NB4 (cell line): Measurements from ENCODE around the gene FAM222A.

ENCODE experiments used
- DNase-seq: peaks from one replicate; pipeline ENCODE4 v3.0.0; 2010; ENCODE audit warnings: low read depth
- H3K4me3 ChIP-seq: one replicate; pipeline ENCODE4 v1.5.1; 2011; ENCODE audit warnings: mild to moderate bottlenecking, low read depth, low read length, moderate library complexity
- MYC ChIP-seq: IDR thresholded peaks from 2 replicates; pipeline ENCODE4 v1.6.1; 2011; ENCODE audit warnings: low read depth, low read length
- POLR2A ChIP-seq: IDR thresholded peaks from 2 replicates; pipeline ENCODE4 v1.6.1; 2011; ENCODE audit warnings: mild to moderate bottlenecking; ENCODE audit not compliant: insufficient read length; ENCODE audit errors: extremely low read depth
- TF ChIP-seq, protein P1 (sequence below): IDR thresholded peaks from 2 replicates; pipeline ENCODE4 v1.6.1; 2011; ENCODE audit warnings: low read depth, low read length
- TF ChIP-seq, protein P2 (sequence below): IDR thresholded peaks from one replicate; pipeline ENCODE4 v1.5.1; 2012; ENCODE audit warnings: low read depth, low read length

FAM222A gene

GRCh38 chr12:109738878-109739665, 25.4 kb downstream of the FAM222A start:
- TF ChIP-seq POLR2A (no peak), MYC (no peak)
- TF ChIP-seq, protein P1, sequence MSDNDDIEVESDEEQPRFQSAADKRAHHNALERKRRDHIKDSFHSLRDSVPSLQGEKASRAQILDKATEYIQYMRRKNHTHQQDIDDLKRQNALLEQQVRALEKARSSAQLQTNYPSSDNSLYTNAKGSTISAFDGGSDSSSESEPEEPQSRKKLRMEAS, result no peak
- TF ChIP-seq, protein P2, sequence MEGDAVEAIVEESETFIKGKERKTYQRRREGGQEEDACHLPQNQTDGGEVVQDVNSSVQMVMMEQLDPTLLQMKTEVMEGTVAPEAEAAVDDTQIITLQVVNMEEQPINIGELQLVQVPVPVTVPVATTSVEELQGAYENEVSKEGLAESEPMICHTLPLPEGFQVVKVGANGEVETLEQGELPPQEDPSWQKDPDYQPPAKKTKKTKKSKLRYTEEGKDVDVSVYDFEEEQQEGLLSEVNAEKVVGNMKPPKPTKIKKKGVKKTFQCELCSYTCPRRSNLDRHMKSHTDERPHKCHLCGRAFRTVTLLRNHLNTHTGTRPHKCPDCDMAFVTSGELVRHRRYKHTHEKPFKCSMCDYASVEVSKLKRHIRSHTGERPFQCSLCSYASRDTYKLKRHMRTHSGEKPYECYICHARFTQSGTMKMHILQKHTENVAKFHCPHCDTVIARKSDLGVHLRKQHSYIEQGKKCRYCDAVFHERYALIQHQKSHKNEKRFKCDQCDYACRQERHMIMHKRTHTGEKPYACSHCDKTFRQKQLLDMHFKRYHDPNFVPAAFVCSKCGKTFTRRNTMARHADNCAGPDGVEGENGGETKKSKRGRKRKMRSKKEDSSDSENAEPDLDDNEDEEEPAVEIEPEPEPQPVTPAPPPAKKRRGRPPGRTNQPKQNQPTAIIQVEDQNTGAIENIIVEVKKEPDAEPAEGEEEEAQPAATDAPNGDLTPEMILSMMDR, result no peak
- no peak for DNase-seq
- H3K4me3 ChIP-seq, result no peak overlapping the region

GRCh38 chr12:109739747-109740693, 26.4 kb downstream of the FAM222A start:
- peak; percentile 51 for DNase-seq
- no peak for TF ChIP-seq POLR2A
- TF ChIP-seq, protein P1, result no peak
- TF ChIP-seq MYC, result no peak
- TF ChIP-seq, protein P2, result peak; percentile 83
- no peak overlapping the region for H3K4me3 ChIP-seq

DNA sequence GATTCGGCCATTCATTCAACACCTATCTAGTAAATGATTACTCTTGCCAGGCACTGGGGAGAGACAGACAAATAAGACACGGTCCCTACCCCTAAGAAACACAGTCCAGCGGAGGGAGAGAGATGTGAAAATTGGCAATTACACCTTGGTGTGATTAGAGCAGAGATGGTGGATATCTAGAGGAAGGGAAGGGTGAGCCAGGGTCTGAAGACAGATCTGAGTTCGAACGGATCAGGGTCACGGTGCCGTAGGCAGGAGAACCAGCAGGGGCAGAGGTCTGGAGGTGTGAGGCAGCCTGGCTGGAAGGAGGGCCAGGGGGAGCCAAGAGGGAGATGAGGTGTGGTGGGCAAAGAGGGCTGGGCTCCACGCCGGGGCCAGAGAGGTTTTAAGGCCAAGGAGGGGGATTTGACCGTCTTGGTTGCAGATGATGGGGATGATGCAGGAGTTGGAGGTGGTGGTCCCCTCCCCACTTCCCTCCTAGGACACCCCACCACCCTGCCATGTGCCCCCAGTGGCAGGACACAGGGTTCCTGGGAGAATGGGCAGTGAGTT, 27.1 kb downstream of the FAM222A start:
- H3K4me3 ChIP-seq, result no peak overlapping the region
- no peak for DNase-seq
- TF ChIP-seq POLR2A (no peak), MYC (no peak)
- TF ChIP-seq, protein P2, result no peak
- TF ChIP-seq, protein P1, result no peak

GRCh38 chr12:109741286-109741969, 27.8 kb downstream of the FAM222A start:
- H3K4me3 ChIP-seq, result no peak overlapping the region
- no peak for DNase-seq
- TF ChIP-seq, protein P2, result no peak
- TF ChIP-seq MYC (no peak), POLR2A (no peak)
- TF ChIP-seq, protein P1, result no peak

DNA sequence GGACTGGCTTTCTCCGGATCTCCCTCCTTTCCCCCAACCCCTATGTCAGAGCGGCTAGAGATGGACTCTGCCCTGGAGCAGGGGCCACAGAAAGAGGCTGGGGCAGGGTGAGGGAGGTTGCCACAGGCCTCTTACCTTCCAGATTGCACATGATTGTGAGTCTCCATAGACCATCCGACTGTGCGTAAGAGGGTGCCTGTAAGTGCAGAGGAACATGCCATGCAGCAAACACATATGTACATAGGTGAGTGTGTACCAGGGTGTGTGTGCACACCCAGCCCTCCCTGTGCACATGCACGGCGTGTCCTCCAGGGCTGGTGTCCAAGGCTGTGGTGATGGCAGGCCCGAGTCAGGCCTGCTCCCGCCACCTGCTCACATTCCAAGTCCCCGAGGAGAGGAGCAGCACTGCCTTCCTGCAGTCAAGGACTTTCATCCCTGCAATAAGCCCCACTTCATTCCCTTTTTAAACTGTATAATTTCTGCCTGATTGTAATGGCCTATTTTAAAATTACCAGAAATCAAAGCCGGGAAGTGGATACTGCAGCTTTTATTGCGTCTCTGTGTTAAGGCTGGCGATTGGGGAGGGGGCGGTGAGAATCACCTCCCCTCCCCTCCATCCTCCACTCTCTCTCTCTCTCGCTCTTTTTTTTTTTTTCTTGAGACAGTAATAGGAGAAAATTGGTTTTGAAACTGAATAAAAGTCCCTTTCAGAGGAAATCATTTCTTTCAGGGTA, 28.5 kb downstream of the FAM222A start:
- DNase-seq, result no peak
- TF ChIP-seq, protein P1, result no peak
- TF ChIP-seq MYC (no peak), POLR2A (no peak)
- TF ChIP-seq, protein P2, result no peak
- no peak overlapping the region for H3K4me3 ChIP-seq
